Neuronal stem cell (in vitro differentiated cells): Measurements from ENCODE around the gene IPO4.

ENCODE experiments used
- DNase-seq: peaks from one replicate; pipeline ENCODE4 v3.0.0-alpha.2; 2013; ENCODE audit warnings: low spot score
- H2AFZ ChIP-seq: one replicate; pipeline ENCODE4 v1.6.1; 2013; ENCODE audit warnings: mild to moderate bottlenecking, low read length, inconsistent platforms
- H2AK5ac ChIP-seq: 2 replicates; pipeline ENCODE4 v1.6.1; 2013; ENCODE audit warnings: low read depth, mild to moderate bottlenecking, inconsistent platforms, low read length, moderate library complexity, mixed read lengths
- H2BK120ac ChIP-seq: 2 replicates; pipeline ENCODE4 v1.6.1; 2013; ENCODE audit warnings: low read depth, mild to moderate bottlenecking, inconsistent platforms, low read length, moderate library complexity, mixed read lengths
- H2BK12ac ChIP-seq: one replicate; pipeline ENCODE4 v1.6.1; 2013; ENCODE audit warnings: low read length, inconsistent platforms
- H2BK15ac ChIP-seq: 2 replicates; pipeline ENCODE4 v1.6.1; 2013; ENCODE audit warnings: mild to moderate bottlenecking, low read length, inconsistent platforms, mixed read lengths
- H2BK5ac ChIP-seq: one replicate; pipeline ENCODE4 v1.6.1; 2013; ENCODE audit warnings: inconsistent platforms, mild to moderate bottlenecking, low read length, moderate library complexity
- H3K14ac ChIP-seq: one replicate; pipeline ENCODE4 v1.6.1; 2013; ENCODE audit warnings: low read length, inconsistent platforms
- H3K18ac ChIP-seq: 2 replicates; pipeline ENCODE4 v1.6.1; 2013; ENCODE audit warnings: low read length, inconsistent platforms
- H3K23ac ChIP-seq: 2 replicates; pipeline ENCODE4 v1.6.1; 2013; ENCODE audit warnings: low read depth, mild to moderate bottlenecking, mixed read lengths, low read length, inconsistent platforms; ENCODE audit not compliant: poor library complexity
- H3K27ac ChIP-seq: replicated peaks from 3 replicates; pipeline ENCODE4 v1.5.1; 2013; ENCODE audit warnings: low read length, inconsistent platforms
- H3K27me3 ChIP-seq, 3 experiments: 2 replicates each; pipeline ENCODE4 v1.6.1; 2013; ENCODE audit warnings: low read length in 3 of 3, mild to moderate bottlenecking in 2 of 3, inconsistent platforms in 1 of 3, low read depth in 1 of 3, mixed read lengths in 1 of 3, moderate library complexity in 1 of 3; ENCODE audit not compliant: control insufficient read depth in 3 of 3, insufficient read depth in 3 of 3
- H3K36me3 ChIP-seq, 2 donors: replicated peaks in 1 of 2; 2 replicates each; pipeline ENCODE4 v1.6.1; 2013; ENCODE audit warnings: low read length in 2 of 2; ENCODE audit not compliant: control insufficient read depth in 2 of 2, insufficient read depth in 2 of 2
- H3K4ac ChIP-seq: 2 replicates; pipeline ENCODE4 v1.6.1; 2013; ENCODE audit warnings: inconsistent platforms, mild to moderate bottlenecking, low read length, moderate library complexity
- H3K4me1 ChIP-seq, 2 donors: 1 replicate in 1 of 2; 2 replicates in 1 of 2; pipeline ENCODE4 v1.6.1; 2013; ENCODE audit warnings: low read length in 2 of 2, low read depth in 1 of 2; ENCODE audit not compliant: control insufficient read depth in 2 of 2, insufficient read depth in 1 of 2
- H3K4me2 ChIP-seq: one replicate; pipeline ENCODE4 v1.6.1; 2013; ENCODE audit warnings: mild to moderate bottlenecking, low read length, inconsistent platforms; ENCODE audit not compliant: insufficient read depth, poor library complexity, severe bottlenecking
- H3K4me3 ChIP-seq, 2 donors: 2 replicates each; pipeline ENCODE4 v1.5.1; 2013; ENCODE audit warnings: low read length in 2 of 2, mild to moderate bottlenecking in 2 of 2, inconsistent platforms in 1 of 2, moderate library complexity in 1 of 2
- H3K79me1 ChIP-seq: one replicate; pipeline ENCODE4 v1.6.1; 2013; ENCODE audit warnings: low read depth, mild to moderate bottlenecking, inconsistent platforms, low read length, moderate library complexity
- H3K9ac ChIP-seq: one replicate; pipeline ENCODE4 v1.6.1; 2013; ENCODE audit warnings: mild to moderate bottlenecking, low read depth, low read length, inconsistent platforms; ENCODE audit not compliant: poor library complexity
- H3K9me3 ChIP-seq, 2 donors: replicated peaks in 1 of 2; 2 replicates each; pipeline versions ENCODE3 to v1.6.1; 2013; ENCODE audit warnings: low read length in 2 of 2, mild to moderate bottlenecking in 2 of 2, inconsistent platforms in 1 of 2, low read depth in 1 of 2, mixed read lengths in 1 of 2, moderate library complexity in 1 of 2; ENCODE audit not compliant: control insufficient read depth in 2 of 2, insufficient read depth in 1 of 2
- H4K8ac ChIP-seq: one replicate; pipeline ENCODE4 v1.6.1; 2013; ENCODE audit warnings: low read depth, mild to moderate bottlenecking, inconsistent platforms, low read length, moderate library complexity
- H4K91ac ChIP-seq: one replicate; pipeline ENCODE4 v1.6.1; 2013; ENCODE audit warnings: low read length, low read depth, mild to moderate bottlenecking, inconsistent platforms; ENCODE audit not compliant: poor library complexity
- WGBS, 2 donors: extraction: QIAGEN DNeasy Blood & Tissue Kit; methylation state at CpG; one replicate each; pipeline ENCODE4 v1.1.7; 2013; ENCODE audit warnings: missing lambda C conversion rate in 2 of 2, mixed read lengths in 1 of 2; ENCODE audit not compliant: insufficient read length in 2 of 2, insufficient replicate concordance in 1 of 2; ENCODE audit errors: extremely low coverage in 2 of 2; 5-methylcytosine and 5-hydroxymethylcytosine counted together

IPO4 gene

DNA sequence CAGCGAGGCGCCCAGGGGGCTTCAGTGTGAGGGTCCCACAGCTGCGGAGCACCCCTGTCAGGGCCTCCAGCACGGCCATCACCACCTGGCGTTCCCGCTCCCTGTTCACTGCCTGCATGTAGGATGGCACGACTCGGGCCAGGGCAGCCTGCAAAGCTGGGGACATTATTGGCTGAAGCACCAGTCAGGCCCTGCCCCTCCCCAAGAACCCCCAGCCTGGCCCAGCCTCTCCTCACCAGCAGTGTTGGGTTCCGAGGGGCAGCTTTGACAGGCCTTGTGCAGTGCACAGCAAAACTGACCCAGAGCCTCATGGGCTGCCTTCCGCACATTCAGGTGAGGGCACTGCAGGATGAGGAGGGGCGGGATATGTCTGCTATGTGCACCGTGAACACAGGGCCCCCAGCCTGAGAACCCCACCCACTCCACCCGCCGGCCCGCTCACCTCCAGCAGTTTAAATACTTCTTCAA is 5.6 kb downstream of the IPO4 start:
- no peak overlapping the region for H3K27ac ChIP-seq
- no peak overlapping the region for H4K8ac ChIP-seq
- peak overlapping the region; percentile 20 for H3K23ac ChIP-seq
- peaks cover 4 to 7% of the 10 kb centered on the region in 2 donors for H3K4me1 ChIP-seq
- no CpG with 5 or more reads among the region's 15 CpGs for WGBS, 2 donors
- no peak overlapping the region for H3K18ac ChIP-seq
- no peak overlapping the region for H4K91ac ChIP-seq
- H3K79me1 ChIP-seq = peaks cover 12% of the 10 kb centered on the region
- no peak overlapping the region for H3K4me3 ChIP-seq
- no peak overlapping the region for H3K9ac ChIP-seq
- H3K4me2 ChIP-seq = no peak overlapping the region
- peaks cover 82 to 95% of the 10 kb centered on the region in 2 donors for H3K36me3 ChIP-seq
- no peaks in the 10 kb centered on the region for H3K27me3 ChIP-seq
- H2BK15ac ChIP-seq = no peak overlapping the region
- H3K14ac ChIP-seq = no peak overlapping the region
- no peak overlapping the region for H2AK5ac ChIP-seq
- no peak overlapping the region for H3K4ac ChIP-seq
- H2BK120ac ChIP-seq = no peak overlapping the region
- H2AFZ ChIP-seq = no peak overlapping the region
- no peak overlapping the region for H2BK12ac ChIP-seq
- H3K9me3 ChIP-seq = no peaks in the 10 kb centered on the region
- H2BK5ac ChIP-seq = no peak overlapping the region
- no peak for DNase-seq

GRCh38 chr14:24182110-24182882 is 6.3 kb downstream of the IPO4 start:
- peak overlapping the region; percentile 9 for H3K9ac ChIP-seq
- no peaks in the 10 kb centered on the region for H3K9me3 ChIP-seq
- DNase-seq = no peak
- H3K4me1 ChIP-seq = no peaks in the 10 kb centered on the region
- no peak overlapping the region for H2BK120ac ChIP-seq
- no peak overlapping the region for H3K4ac ChIP-seq
- H2BK5ac ChIP-seq = no peak overlapping the region
- no peak overlapping the region for H3K4me2 ChIP-seq
- no peak overlapping the region for H4K91ac ChIP-seq
- H2BK12ac ChIP-seq = no peak overlapping the region
- no CpG with 5 or more reads among the region's 14 CpGs for WGBS, 2 donors
- H3K36me3 ChIP-seq = peaks cover 86 to 99% of the 10 kb centered on the region in 2 donors
- peak overlapping the region in 1 of 2 donors; percentile 2 for H3K4me3 ChIP-seq
- H3K23ac ChIP-seq = peak overlapping the region; percentile 43
- H2AK5ac ChIP-seq = no peak overlapping the region
- H4K8ac ChIP-seq = no peak overlapping the region
- H3K79me1 ChIP-seq = peaks cover 8% of the 10 kb centered on the region
- no peak overlapping the region for H3K14ac ChIP-seq
- no peak overlapping the region for H3K27ac ChIP-seq
- no peaks in the 10 kb centered on the region for H3K27me3 ChIP-seq
- H3K18ac ChIP-seq = no peak overlapping the region
- no peak overlapping the region for H2AFZ ChIP-seq
- H2BK15ac ChIP-seq = no peak overlapping the region

DNA sequence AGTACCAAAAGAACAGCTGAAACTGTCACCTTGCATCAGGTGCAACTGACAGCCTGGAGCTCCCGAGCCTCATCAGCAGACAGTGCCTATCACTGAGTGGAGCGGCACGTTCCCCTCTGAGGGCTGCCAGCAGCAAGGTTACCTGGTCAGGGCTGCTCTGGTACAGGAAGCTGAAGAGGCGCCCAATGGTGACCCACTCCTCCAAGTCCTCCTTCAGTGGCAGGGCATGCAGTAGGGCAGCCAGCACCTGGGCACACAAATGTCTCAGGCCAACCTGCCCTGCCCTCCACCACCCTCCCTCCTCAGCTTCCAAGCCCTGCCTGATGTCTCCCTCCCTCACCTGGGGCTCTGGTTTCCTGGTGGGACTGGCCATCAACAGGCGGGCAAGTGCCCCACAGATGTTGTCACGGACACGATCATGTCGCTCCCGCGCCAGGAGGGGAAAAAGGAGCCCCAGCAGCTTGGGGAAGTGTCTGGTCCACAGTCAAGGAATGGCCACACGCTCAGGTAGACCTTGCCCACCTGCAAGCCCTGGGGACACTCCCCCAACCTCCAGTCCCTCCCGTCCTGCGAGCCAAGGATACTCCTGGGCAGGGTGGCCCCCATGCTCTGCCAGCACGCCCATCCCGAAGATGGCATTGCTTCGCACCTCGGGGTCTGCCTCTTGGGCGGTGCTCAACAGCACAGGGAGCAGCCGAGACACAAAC is 7.1 kb downstream of the IPO4 start:
- peaks cover 5% of the 10 kb centered on the region for H3K79me1 ChIP-seq
- H2AK5ac ChIP-seq = no peak overlapping the region
- no peak overlapping the region for H3K14ac ChIP-seq
- no peak overlapping the region for H4K8ac ChIP-seq
- DNase-seq = no peak
- peak overlapping the region; percentile 44 for H3K9ac ChIP-seq
- H3K9me3 ChIP-seq = no peaks in the 10 kb centered on the region
- no peak overlapping the region for H2BK12ac ChIP-seq
- H3K4ac ChIP-seq = no peak overlapping the region
- H3K27ac ChIP-seq = no peak overlapping the region
- no peak overlapping the region for H3K18ac ChIP-seq
- no peak overlapping the region for H4K91ac ChIP-seq
- peak overlapping the region; percentile 43 for H3K23ac ChIP-seq
- peaks cover 85 to 94% of the 10 kb centered on the region in 2 donors for H3K36me3 ChIP-seq
- H3K4me3 ChIP-seq = no peak overlapping the region
- H2AFZ ChIP-seq = no peak overlapping the region
- no peak overlapping the region for H2BK5ac ChIP-seq
- no peaks in the 10 kb centered on the region for H3K27me3 ChIP-seq
- H2BK120ac ChIP-seq = no peak overlapping the region
- no CpG with 5 or more reads among the region's 19 CpGs for WGBS, 2 donors
- H3K4me2 ChIP-seq = no peak overlapping the region
- no peak overlapping the region for H2BK15ac ChIP-seq
- no peaks in the 10 kb centered on the region for H3K4me1 ChIP-seq
